ENCODE measurements around the gene EPB41L1. TPM values are rescaled to one million over a fixed set of nuclear protein-coding genes. Genes with fewer than 3 reads are reported as not detected.
A peak's percentile ranks its signal among the peaks of the same experiment; 100 is the strongest.

The EPB41L1 gene
- total RNA-seq, 2 donors from 2014 or later = 0.23 to 0.40 TPM

- peaks cover 2% of the 10 kb centered on the region for H3K36me3 Mint-ChIP-seq (ENCODE audit: low read depth)
- H3K4me1 Mint-ChIP-seq = peaks cover 4% of the 10 kb centered on the region
- DNase-seq (no peak), ATAC-seq (no peak)
- H3K27me3 Mint-ChIP-seq = peaks cover 22% of the 10 kb centered on the region
- no peaks in the 10 kb centered on the region for H3K9me3 ChIP-seq (ENCODE audit: control insufficient read depth, low read length, poor library complexity, severe bottlenecking)
- H3K27ac Mint-ChIP-seq = no peak overlapping the region
- no peak overlapping the region for H3K4me3 Mint-ChIP-seq
Measured at GRCh38 chr20:36175016-36175415, 20.5 kb downstream of the EPB41L1 start.

DNA sequence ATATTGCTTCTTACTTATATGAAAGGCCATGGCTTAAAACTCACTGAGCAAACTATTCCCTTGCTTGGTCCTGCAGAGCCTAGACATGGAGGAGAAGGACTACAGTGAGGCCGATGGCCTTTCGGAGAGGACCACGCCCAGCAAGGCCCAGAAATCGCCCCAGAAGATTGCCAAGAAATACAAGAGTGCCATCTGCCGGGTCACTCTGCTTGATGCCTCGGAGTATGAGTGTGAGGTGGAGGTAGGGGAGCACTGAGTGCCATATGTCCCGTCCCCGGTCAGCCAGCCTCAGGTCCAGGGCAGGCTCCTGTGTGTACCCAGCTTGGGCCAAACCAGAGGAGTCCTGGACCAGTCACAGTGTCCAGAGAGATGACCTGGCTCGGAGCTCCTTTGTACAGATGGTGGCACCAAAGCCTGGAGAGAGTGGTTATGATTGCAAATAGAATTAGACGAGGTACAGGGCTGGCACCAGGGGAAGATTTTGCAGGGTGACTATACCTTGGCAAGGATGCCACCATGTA, 21.0 kb downstream of the EPB41L1 start:
- no peak overlapping the region for H3K4me3 Mint-ChIP-seq
- no peaks in the 10 kb centered on the region for H3K9me3 ChIP-seq (ENCODE audit: control insufficient read depth, low read length, poor library complexity, severe bottlenecking)
- ATAC-seq (no peak), DNase-seq (no peak)
- peaks cover 2% of the 10 kb centered on the region for H3K36me3 Mint-ChIP-seq (ENCODE audit: low read depth)
- H3K27ac Mint-ChIP-seq = no peak overlapping the region
- H3K4me1 Mint-ChIP-seq = peaks cover 4% of the 10 kb centered on the region
- H3K27me3 Mint-ChIP-seq = peaks cover 19% of the 10 kb centered on the region

- ATAC-seq = no peak
- H3K4me1 Mint-ChIP-seq = peaks cover 4% of the 10 kb centered on the region
- no peak for DNase-seq
- H3K27ac Mint-ChIP-seq = no peak overlapping the region
- H3K4me3 Mint-ChIP-seq = no peak overlapping the region
- peaks cover 2% of the 10 kb centered on the region for H3K36me3 Mint-ChIP-seq (ENCODE audit: low read depth)
- peaks cover 18% of the 10 kb centered on the region for H3K27me3 Mint-ChIP-seq
- no peaks in the 10 kb centered on the region for H3K9me3 ChIP-seq (ENCODE audit: control insufficient read depth, low read length, poor library complexity, severe bottlenecking)
Measured at GRCh38 chr20:36177716-36178115, 23.2 kb downstream of the EPB41L1 start.

GRCh38 chr20:36179170-36179945, 24.8 kb downstream of the EPB41L1 start:
- Mint-ChIP-seq H3K4me1 (no peaks in the 10 kb centered on the region), H3K27ac (no peak overlapping the region), H3K27me3 (peaks cover 18% of the 10 kb centered on the region), H3K36me3 (ENCODE audit: low read depth) (peaks cover 2% of the 10 kb centered on the region), H3K4me3 (no peak overlapping the region)
- ATAC-seq = no peak
- DNase-seq = no peak
- H3K9me3 ChIP-seq (ENCODE audit: control insufficient read depth, low read length, poor library complexity, severe bottlenecking) = no peaks in the 10 kb centered on the region

DNA sequence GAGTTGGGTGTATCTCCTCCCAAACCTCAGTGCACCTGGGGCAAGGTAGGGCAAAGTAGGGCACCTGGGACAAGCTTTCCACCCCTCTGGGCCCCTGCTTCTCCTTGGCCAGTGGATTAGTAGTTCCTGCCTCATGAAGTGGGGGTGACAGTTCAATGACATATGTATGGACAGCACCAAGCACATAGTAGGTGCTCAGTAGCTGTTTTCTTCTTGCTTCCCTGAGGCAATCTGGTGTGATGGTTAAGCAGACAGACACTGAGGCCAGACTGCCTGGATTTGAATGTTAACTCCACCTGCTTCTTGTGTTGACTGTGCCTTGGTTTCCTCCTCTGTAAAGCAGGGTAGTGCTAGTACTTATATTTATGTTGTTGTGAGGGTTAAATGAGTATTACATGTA, 25.8 kb downstream of the EPB41L1 start:
- peaks cover 2% of the 10 kb centered on the region for H3K36me3 Mint-ChIP-seq (ENCODE audit: low read depth)
- peaks cover 13% of the 10 kb centered on the region for H3K27me3 Mint-ChIP-seq
- ATAC-seq = no peak
- H3K4me3 Mint-ChIP-seq = no peak overlapping the region
- H3K4me1 Mint-ChIP-seq = no peaks in the 10 kb centered on the region
- no peaks in the 10 kb centered on the region for H3K9me3 ChIP-seq (ENCODE audit: control insufficient read depth, low read length, poor library complexity, severe bottlenecking)
- H3K27ac Mint-ChIP-seq = no peak overlapping the region
- no peak for DNase-seq

- DNase-seq (no peak), ATAC-seq (no peak)
- no peaks in the 10 kb centered on the region for H3K4me1 Mint-ChIP-seq
- H3K9me3 ChIP-seq (ENCODE audit: control insufficient read depth, low read length, poor library complexity, severe bottlenecking) = no peaks in the 10 kb centered on the region
- H3K27ac Mint-ChIP-seq = no peak overlapping the region
- H3K4me3 Mint-ChIP-seq = no peak overlapping the region
- H3K27me3 Mint-ChIP-seq = peaks cover 7% of the 10 kb centered on the region
- peaks cover 2% of the 10 kb centered on the region for H3K36me3 Mint-ChIP-seq (ENCODE audit: low read depth)
Measured at GRCh38 chr20:36181934-36182603, 27.5 kb downstream of the EPB41L1 start.

DNA sequence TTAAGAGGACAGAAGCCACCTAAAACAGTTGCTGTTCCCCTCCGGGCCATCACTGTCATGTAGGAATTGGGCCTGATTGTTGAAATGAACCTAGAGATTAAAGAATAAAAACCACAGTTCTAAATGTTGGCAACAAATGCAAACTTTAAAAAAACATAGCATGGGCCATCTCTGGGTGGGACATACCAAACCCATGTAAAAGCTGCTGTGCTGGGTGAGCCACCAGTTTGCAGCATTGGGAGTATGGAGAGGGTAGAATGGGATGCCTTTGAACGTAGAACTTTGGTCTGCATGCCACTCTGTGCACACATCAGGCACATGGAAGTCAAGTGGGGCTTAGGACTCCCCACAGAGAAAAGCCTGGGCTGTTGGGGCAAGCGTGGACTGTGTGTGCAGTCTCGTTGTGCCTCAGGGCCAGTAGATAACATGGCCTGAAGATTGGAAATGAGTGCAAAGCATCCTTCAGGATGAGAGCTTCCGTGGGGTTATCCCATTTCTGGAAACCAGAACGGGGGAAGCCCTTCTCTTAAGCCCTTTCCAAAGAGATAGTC, 28.1 kb downstream of the EPB41L1 start:
- ATAC-seq (no peak), DNase-seq (no peak)
- no peak overlapping the region for H3K27ac Mint-ChIP-seq
- H3K4me3 Mint-ChIP-seq = no peak overlapping the region
- no peaks in the 10 kb centered on the region for H3K36me3 Mint-ChIP-seq (ENCODE audit: low read depth)
- H3K4me1 Mint-ChIP-seq = no peaks in the 10 kb centered on the region
- H3K9me3 ChIP-seq (ENCODE audit: control insufficient read depth, low read length, poor library complexity, severe bottlenecking) = no peaks in the 10 kb centered on the region
- H3K27me3 Mint-ChIP-seq = peaks cover 2% of the 10 kb centered on the region

DNA sequence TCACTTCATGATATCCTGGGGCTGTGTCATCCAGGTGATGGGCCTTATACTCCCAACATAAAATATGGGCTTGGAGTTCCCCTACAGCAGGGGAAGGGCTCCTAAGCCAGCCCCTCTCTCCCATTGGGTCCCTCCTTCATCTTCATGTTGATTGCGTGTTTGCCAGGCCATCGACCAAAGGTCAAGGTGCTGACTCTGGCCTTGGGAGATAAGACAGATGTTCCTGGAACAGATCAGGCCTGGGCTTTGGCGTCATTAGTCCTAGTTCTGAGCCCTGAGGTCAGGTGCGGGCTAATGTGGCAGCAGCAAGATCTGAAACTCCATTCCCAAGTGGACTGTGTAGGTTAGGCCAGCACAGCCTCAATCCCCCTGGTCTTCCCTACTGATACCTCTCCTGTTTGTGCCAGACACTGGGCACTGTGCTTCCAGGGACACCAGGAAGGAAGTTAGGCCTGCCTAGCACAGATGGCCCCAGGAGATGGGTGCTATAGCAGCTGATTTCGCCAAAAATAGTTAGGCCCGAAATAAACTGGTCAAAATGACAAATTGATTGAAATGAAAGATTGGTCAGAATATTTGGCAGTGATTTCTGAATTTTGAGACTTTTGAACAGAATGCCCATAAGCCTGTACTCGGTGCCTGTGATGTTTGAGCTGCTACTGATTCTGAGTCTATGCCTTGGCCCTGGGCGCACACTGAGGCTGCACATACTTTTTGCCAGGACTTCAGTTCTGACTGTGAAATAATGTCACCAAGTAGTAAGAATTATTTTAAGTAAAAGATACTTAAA, 28.8 kb downstream of the EPB41L1 start:
- no peaks in the 10 kb centered on the region for H3K4me1 Mint-ChIP-seq
- H3K27me3 Mint-ChIP-seq = peaks cover 5% of the 10 kb centered on the region
- no peak overlapping the region for H3K4me3 Mint-ChIP-seq
- ATAC-seq (no peak), DNase-seq (no peak)
- peak overlapping the region; percentile 45 for H3K27ac Mint-ChIP-seq
- H3K9me3 ChIP-seq (ENCODE audit: control insufficient read depth, low read length, poor library complexity, severe bottlenecking) = no peaks in the 10 kb centered on the region
- no peaks in the 10 kb centered on the region for H3K36me3 Mint-ChIP-seq (ENCODE audit: low read depth)

DNA sequence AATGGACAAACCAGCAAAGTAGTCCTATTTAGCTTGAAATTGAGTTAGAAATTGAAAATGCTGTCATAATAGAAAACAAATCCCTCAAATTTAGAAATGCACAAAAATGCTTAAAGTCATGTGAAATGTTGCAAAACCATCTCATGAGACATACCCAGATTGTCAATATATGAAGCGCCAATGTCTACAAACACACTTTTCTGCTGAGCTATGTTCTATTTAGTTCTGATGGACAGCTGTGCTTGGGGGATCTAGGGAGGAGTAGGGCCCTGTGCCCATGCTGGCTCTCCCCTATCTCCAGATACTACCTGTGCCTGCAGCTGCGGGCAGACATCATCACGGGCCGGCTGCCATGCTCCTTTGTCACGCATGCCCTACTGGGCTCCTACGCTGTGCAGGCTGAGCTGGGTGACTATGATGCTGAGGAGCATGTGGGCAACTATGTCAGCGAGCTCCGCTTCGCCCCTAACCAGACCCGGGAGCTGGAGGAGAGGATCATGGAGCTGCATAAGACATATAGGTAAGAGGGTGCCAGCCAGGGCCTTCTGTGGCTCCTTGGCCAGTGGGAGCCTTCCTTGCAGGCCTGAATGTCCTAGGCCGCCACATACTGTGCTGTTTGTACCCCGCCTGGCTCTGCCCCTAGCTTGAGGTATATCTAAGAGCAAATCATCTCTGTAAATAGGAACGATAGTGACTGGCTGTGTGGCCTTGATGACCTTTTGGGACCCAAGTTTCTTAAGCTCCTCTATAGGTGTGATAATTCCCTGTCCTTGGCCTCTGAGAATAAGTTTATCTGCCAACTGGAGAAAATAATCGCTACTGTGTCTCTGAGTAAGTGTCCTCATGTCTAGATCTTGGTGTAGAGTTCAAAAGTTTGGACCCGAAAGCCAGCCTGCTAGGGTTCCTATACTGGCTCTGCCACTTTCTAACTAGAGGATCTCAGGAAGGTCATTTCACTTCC, 30.6 kb downstream of the EPB41L1 start:
- DNase-seq (no peak), ATAC-seq (no peak)
- Mint-ChIP-seq H3K27me3 (peaks cover 5% of the 10 kb centered on the region), H3K4me3 (no peak overlapping the region), H3K27ac (no peak overlapping the region), H3K4me1 (no peaks in the 10 kb centered on the region), H3K36me3 (ENCODE audit: low read depth) (no peaks in the 10 kb centered on the region)
- no peaks in the 10 kb centered on the region for H3K9me3 ChIP-seq (ENCODE audit: control insufficient read depth, low read length, poor library complexity, severe bottlenecking)

DNA sequence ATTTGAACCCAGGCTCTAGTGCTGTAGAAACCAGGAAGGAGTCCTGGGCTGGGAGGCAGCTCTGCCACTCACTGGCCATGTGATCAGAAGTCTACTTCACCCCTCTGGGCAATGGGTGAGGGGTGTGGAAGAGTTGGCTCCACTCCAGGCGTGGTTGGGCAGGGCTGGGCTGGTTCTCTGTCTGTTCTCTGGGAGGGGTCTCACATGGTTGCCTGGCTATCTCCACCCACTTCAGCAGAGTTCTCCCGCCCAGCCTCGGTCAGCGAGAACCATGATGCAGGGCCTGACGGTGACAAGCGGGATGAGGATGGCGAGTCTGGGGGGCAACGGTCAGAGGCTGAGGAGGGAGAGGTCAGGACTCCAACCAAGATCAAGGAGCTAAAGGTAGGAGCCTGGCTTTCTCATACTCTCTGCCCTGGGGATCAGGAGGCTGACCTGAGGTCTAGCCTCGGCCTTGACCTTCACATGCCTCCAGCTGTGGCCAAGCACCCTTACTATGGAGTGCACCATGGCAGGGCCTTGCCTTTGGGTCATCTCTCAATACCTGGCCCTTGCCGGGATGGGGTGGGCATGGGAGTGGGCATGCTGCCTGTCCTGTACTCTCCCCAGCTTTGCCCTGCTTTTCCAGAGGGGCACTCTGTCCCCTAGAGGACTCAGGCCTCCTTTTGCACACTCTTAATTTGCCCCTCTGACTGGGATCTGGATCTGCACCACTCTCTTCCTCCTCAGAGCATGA, 39.6 kb downstream of the EPB41L1 start:
- H3K9me3 ChIP-seq (ENCODE audit: control insufficient read depth, low read length, poor library complexity, severe bottlenecking) = no peaks in the 10 kb centered on the region
- peaks cover 37% of the 10 kb centered on the region for H3K27me3 Mint-ChIP-seq
- ATAC-seq (no peak), DNase-seq (no peak)
- H3K4me3 Mint-ChIP-seq = no peak overlapping the region
- no peaks in the 10 kb centered on the region for H3K36me3 Mint-ChIP-seq (ENCODE audit: low read depth)
- H3K27ac Mint-ChIP-seq = no peak overlapping the region
- H3K4me1 Mint-ChIP-seq = no peaks in the 10 kb centered on the region

DNA sequence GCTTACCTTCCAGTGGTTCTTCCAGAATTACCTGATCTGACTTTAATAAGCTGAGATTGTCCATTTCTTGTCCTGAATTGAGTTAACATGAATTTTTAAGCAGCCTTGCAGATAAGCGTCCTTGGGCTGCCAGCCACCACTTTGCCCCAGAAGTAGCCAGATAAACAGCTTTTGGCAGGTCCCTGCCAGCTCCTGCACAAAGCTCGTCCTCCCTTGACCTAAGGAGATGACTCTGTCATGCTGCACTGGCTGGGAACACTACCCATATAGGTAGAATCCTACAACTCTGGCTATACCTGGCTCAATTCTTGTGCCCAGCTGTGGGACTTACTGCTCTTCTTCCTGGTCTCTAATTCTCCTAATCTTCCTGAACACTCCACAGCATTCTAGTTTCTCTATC, 42.1 kb downstream of the EPB41L1 start:
- no peak for ATAC-seq
- no peaks in the 10 kb centered on the region for H3K9me3 ChIP-seq (ENCODE audit: control insufficient read depth, low read length, poor library complexity, severe bottlenecking)
- Mint-ChIP-seq H3K4me1 (peaks cover 4% of the 10 kb centered on the region), H3K4me3 (no peak overlapping the region), H3K27ac (no peak overlapping the region), H3K36me3 (ENCODE audit: low read depth) (no peaks in the 10 kb centered on the region), H3K27me3 (peaks cover 50% of the 10 kb centered on the region)
- DNase-seq = no peak

- Mint-ChIP-seq H3K27ac (no peak overlapping the region), H3K4me3 (no peak overlapping the region), H3K4me1 (peaks cover 4% of the 10 kb centered on the region), H3K27me3 (peaks cover 50% of the 10 kb centered on the region), H3K36me3 (ENCODE audit: low read depth) (no peaks in the 10 kb centered on the region)
- no peak for ATAC-seq
- no peaks in the 10 kb centered on the region for H3K9me3 ChIP-seq (ENCODE audit: control insufficient read depth, low read length, poor library complexity, severe bottlenecking)
- DNase-seq = no peak
Measured at GRCh38 chr20:36197271-36197670, 42.7 kb downstream of the EPB41L1 start.

Data from T-helper 17 cell (primary cell).